HAP-1 (cell line): Measurements from ENCODE around the gene KCNJ10.

Experiments
- DNase-seq, 2 experiments: peaks; one replicate each; pipeline ENCODE4 v3.0.0-alpha.2; 2016 to 2020; ENCODE audit warnings: low spot score in 2 of 2
- H3K27me3 ChIP-seq: fragments of 250-450 bp; sonication (Bioruptor Pico); 2 replicates; pipeline ENCODE4 v1.5.1; 2020; ENCODE audit warnings: low read depth, mild to moderate bottlenecking, moderate library complexity
- H3K36me3 ChIP-seq: fragments of 250-450 bp; sonication (Bioruptor Pico); replicated peaks from 2 replicates; pipeline ENCODE4 v1.5.1; 2020; ENCODE audit warnings: mild to moderate bottlenecking
- H3K4me1 ChIP-seq: fragments of 250-450 bp; sonication (Bioruptor Pico); 2 replicates; pipeline ENCODE4 v1.5.1; 2020; ENCODE audit warnings: mild to moderate bottlenecking
- H3K4me3 ChIP-seq: fragments of 250-450 bp; sonication (Bioruptor Pico); 2 replicates; pipeline ENCODE4 v1.5.1; 2020; ENCODE audit warnings: mild to moderate bottlenecking, moderate library complexity
- H3K9me3 ChIP-seq: fragments of 250-450 bp; sonication (Bioruptor Pico); 2 replicates; pipeline ENCODE4 v1.5.1; 2020; ENCODE audit warnings: mild to moderate bottlenecking, moderate library complexity
- in situ Hi-C: fragments of 300-500 bp; cut with MboI; formaldehyde crosslinking; loops from 3 replicates; pipeline ENCODE4 v1.14.3; 2020; ENCODE audit warnings: low sequenced_read_pairs, inconsistent platforms, mixed read lengths

KCNJ10 gene

GRCh38 chr1:160007577-160008200 is 62.3 kb downstream of the KCNJ10 start:
- Histone ChIP-seq H3K36me3 (no peaks in the 10 kb centered on the region), H3K9me3 (no peaks in the 10 kb centered on the region), H3K4me1 (peaks cover 15% of the 10 kb centered on the region), H3K27me3 (no peaks in the 10 kb centered on the region), H3K4me3 (no peak overlapping the region)
- in situ Hi-C loops, result loop anchor here (5.0 to 25.0 kb wide), 2 partner anchors 70 to 870 kb away; no protein-coding TSS in a partner anchor
- DNase-seq, result peak in 1 of 2 experiments; percentile 34

- no peak overlapping the region for H3K4me3 ChIP-seq
- H3K9me3 ChIP-seq, result no peaks in the 10 kb centered on the region
- H3K36me3 ChIP-seq, result no peaks in the 10 kb centered on the region
- in situ Hi-C loops, result loop anchor here (5.0 to 25.0 kb wide), 2 partner anchors 69 to 869 kb away; no protein-coding TSS in a partner anchor
- H3K27me3 ChIP-seq, result no peaks in the 10 kb centered on the region
- peaks cover 15% of the 10 kb centered on the region for H3K4me1 ChIP-seq
- DNase-seq, result peak; percentile 54 to 83
These were observed 63.5 kb downstream of the KCNJ10 start for GRCh38 chr1:160006312-160006940.

- DNase-seq, result no peak
- Histone ChIP-seq H3K9me3 (no peaks in the 10 kb centered on the region), H3K4me3 (no peak overlapping the region), H3K36me3 (no peaks in the 10 kb centered on the region), H3K27me3 (peaks cover 7% of the 10 kb centered on the region; the same call in 1 of the 2 replicates), H3K4me1 (peaks cover 11% of the 10 kb centered on the region)
- in situ Hi-C loops, result loop anchor here (5.0 to 25.0 kb wide), 2 partner anchors 68 to 868 kb away; no protein-coding TSS in a partner anchor
These were observed 64.9 kb downstream of the KCNJ10 start for GRCh38 chr1:160005070-160005469.

- H3K9me3 ChIP-seq, result no peaks in the 10 kb centered on the region
- no peak overlapping the region for H3K4me3 ChIP-seq
- in situ Hi-C loops, result loop anchor here (25.0 kb wide), 1 partner anchor 867 kb away; no protein-coding TSS in a partner anchor
- peaks cover 4% of the 10 kb centered on the region for H3K4me1 ChIP-seq
- no peak for DNase-seq
- H3K27me3 ChIP-seq, result peaks cover 7% of the 10 kb centered on the region
- H3K36me3 ChIP-seq, result no peaks in the 10 kb centered on the region
These were observed 65.5 kb downstream of the KCNJ10 start for GRCh38 chr1:160004425-160004824.

GRCh38 chr1:160004001-160004400 is 66.0 kb downstream of the KCNJ10 start:
- Histone ChIP-seq H3K4me3 (no peak overlapping the region), H3K9me3 (no peaks in the 10 kb centered on the region), H3K27me3 (peaks cover 7% of the 10 kb centered on the region), H3K36me3 (no peaks in the 10 kb centered on the region), H3K4me1 (no peaks in the 10 kb centered on the region; the same call in 1 of the 2 replicates)
- in situ Hi-C loops, result loop anchor here (25.0 kb wide), 1 partner anchor 867 kb away; no protein-coding TSS in a partner anchor
- DNase-seq, result no peak

GRCh38 chr1:160001440-160001839 is 68.5 kb downstream of the KCNJ10 start:
- no peaks in the 10 kb centered on the region for H3K9me3 ChIP-seq
- H3K4me1 ChIP-seq, result no peaks in the 10 kb centered on the region
- in situ Hi-C loops, result loop anchor here (25.0 kb wide), 1 partner anchor 864 kb away; no protein-coding TSS in a partner anchor
- H3K36me3 ChIP-seq, result no peaks in the 10 kb centered on the region
- no peak for DNase-seq
- H3K4me3 ChIP-seq, result no peak overlapping the region
- H3K27me3 ChIP-seq, result peaks cover 7% of the 10 kb centered on the region

- DNase-seq, result no peak
- in situ Hi-C loops, result no loop called here
- H3K4me3 ChIP-seq, result no peak overlapping the region
- no peaks in the 10 kb centered on the region for H3K4me1 ChIP-seq
- no peaks in the 10 kb centered on the region for H3K36me3 ChIP-seq
- no peaks in the 10 kb centered on the region for H3K9me3 ChIP-seq
- peaks cover 10% of the 10 kb centered on the region for H3K27me3 ChIP-seq
These were observed 70.8 kb downstream of the KCNJ10 start for GRCh38 chr1:159999204-159999603.

- H3K36me3 ChIP-seq, result no peaks in the 10 kb centered on the region
- H3K4me1 ChIP-seq, result no peaks in the 10 kb centered on the region
- no peak for DNase-seq
- peaks cover 10% of the 10 kb centered on the region for H3K27me3 ChIP-seq
- H3K4me3 ChIP-seq, result no peak overlapping the region
- no peaks in the 10 kb centered on the region for H3K9me3 ChIP-seq
- in situ Hi-C loops, result no loop called here
These were observed 73.3 kb downstream of the KCNJ10 start for GRCh38 chr1:159996653-159997052.

- Histone ChIP-seq H3K4me3 (no peak overlapping the region), H3K4me1 (no peaks in the 10 kb centered on the region), H3K9me3 (no peaks in the 10 kb centered on the region), H3K36me3 (no peaks in the 10 kb centered on the region), H3K27me3 (peaks cover 7% of the 10 kb centered on the region)
- in situ Hi-C loops, result no loop called here
- DNase-seq, result no peak
These were observed 75.1 kb downstream of the KCNJ10 start for GRCh38 chr1:159994896-159995295.

- no peaks in the 10 kb centered on the region for H3K9me3 ChIP-seq
- H3K36me3 ChIP-seq, result no peaks in the 10 kb centered on the region
- H3K4me1 ChIP-seq, result no peaks in the 10 kb centered on the region
- H3K4me3 ChIP-seq, result no peak overlapping the region
- H3K27me3 ChIP-seq, result peaks cover 7% of the 10 kb centered on the region
- peak in 1 of 2 experiments; percentile 20 for DNase-seq
- in situ Hi-C loops, result no loop called here
These were observed 76.0 kb downstream of the KCNJ10 start for GRCh38 chr1:159993911-159994310.

- no peaks in the 10 kb centered on the region for H3K4me1 ChIP-seq
- no peaks in the 10 kb centered on the region for H3K36me3 ChIP-seq
- in situ Hi-C loops, result no loop called here
- no peak overlapping the region for H3K4me3 ChIP-seq
- H3K27me3 ChIP-seq, result peaks cover 7% of the 10 kb centered on the region; the same call in 1 of the 2 replicates
- no peaks in the 10 kb centered on the region for H3K9me3 ChIP-seq
- no peak for DNase-seq
These were observed 77.8 kb downstream of the KCNJ10 start for GRCh38 chr1:159992161-159992560.

GRCh38 chr1:159991513-159991912 is 78.4 kb downstream of the KCNJ10 start:
- no peak for DNase-seq
- in situ Hi-C loops, result no loop called here

GRCh38 chr1:159990005-159990404 is 80.0 kb downstream of the KCNJ10 start:
- DNase-seq, result no peak
- Histone ChIP-seq H3K36me3 (no peaks in the 10 kb centered on the region), H3K4me3 (no peak overlapping the region), H3K9me3 (no peaks in the 10 kb centered on the region), H3K27me3 (peaks cover 4% of the 10 kb centered on the region; the same call in 1 of the 2 replicates), H3K4me1 (no peaks in the 10 kb centered on the region)
- in situ Hi-C loops, result no loop called here

More at GRCh38 chr1:159991513-159991912, 78.4 kb downstream of the KCNJ10 start:
- Histone ChIP-seq H3K4me3 (no peak overlapping the region), H3K36me3 (no peaks in the 10 kb centered on the region), H3K9me3 (no peaks in the 10 kb centered on the region), H3K4me1 (no peaks in the 10 kb centered on the region), H3K27me3 (peaks cover 7% of the 10 kb centered on the region; the same call in 1 of the 2 replicates)

GRCh38 chr1:159989581-159989980 is 80.4 kb downstream of the KCNJ10 start:
- Histone ChIP-seq H3K4me3 (no peak overlapping the region), H3K4me1 (no peaks in the 10 kb centered on the region), H3K36me3 (no peaks in the 10 kb centered on the region), H3K27me3 (peaks cover 4% of the 10 kb centered on the region; the same call in 1 of the 2 replicates), H3K9me3 (no peaks in the 10 kb centered on the region)
- DNase-seq, result no peak
- in situ Hi-C loops, result no loop called here
